ENCODE results near the gene LGALS7B.

- no peak for TF ChIP-seq EZH2 (IDR thresholded peaks at IDR 0.05; ENCODE audit: borderline replicate concordance, insufficient read depth, low read depth, low read length, poor library complexity, severe bottlenecking)
- TF ChIP-seq CTCF (IDR thresholded peaks at IDR 0.05), result no peak
Observed at GRCh38 chr19:38834590-38834989, 45.6 kb downstream of the LGALS7B start.

Measured in B cell (primary cell).